ENCODE results near the gene SLC30A2.

DNA sequence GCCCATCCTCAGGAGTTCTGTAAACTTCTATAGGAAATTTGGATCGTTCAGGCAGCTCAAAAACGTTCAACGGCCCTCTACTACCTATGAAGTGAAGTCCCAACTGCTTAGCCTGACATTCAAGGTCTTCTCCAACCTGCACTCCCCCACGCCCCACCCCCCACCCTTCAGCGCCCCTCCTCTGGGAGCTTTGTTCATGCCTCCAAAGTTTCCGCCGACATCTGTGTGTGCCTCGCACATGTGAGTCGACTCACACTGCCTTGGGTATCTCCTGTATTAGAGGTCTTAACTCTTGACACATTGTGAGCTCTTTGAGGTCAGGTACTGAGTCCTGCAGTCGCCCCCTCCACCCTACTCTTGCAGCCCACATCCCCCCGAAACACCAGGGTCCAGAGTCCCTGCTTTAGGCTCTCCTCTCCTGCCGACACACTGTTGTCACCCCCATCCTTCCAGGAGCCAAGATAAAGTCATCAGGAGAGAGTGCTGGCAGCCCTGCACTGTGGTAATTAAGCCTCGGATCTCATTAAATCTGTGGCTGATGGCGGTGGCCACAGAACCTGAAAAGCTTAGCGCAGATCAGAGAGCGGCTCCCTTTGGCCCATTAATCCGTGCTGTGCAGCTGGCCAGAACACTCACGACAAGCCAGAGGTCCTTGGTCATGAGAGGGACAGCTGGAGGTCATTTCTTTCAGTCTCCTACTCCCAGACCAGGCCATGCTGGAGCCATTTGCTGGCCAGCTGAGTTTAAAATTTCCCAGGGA lies 46.7 kb downstream of the SLC30A2 start:
- TF ChIP-seq ARNT (IDR thresholded peaks at IDR 0.05) (no peak), BHLHE40 (IDR thresholded peaks at IDR 0.05; ENCODE audit: borderline replicate concordance) (no peak), SUZ12 (IDR thresholded peaks at IDR 0.05) (no peak), ELF4 (IDR thresholded peaks at IDR 0.05) (no peak), SP1 (IDR thresholded peaks at IDR 0.05) (no peak), CTBP1 (IDR thresholded peaks at IDR 0.05; ENCODE audit: borderline replicate concordance) (no peak), LEF1 (IDR thresholded peaks at IDR 0.05; ENCODE audit: borderline replicate concordance) (no peak), L3MBTL2 (conservative IDR thresholded peaks at IDR 0.05) (no peak), NFRKB (IDR thresholded peaks at IDR 0.05) (no peak)

All from HEK293T (cell line).